Adrenal gland (tissue), 5 donors: ENCODE data around the gene CCR5.

Experiments used
- CTCF ChIP-seq, 6 experiments: fragments of 450-650 bp in 4 of 6; fragments of 200-600 bp in 2 of 6; sonication (generic) in 1 of 6; IDR thresholded peaks; 1 replicate in 5 of 6; 2 replicates in 1 of 6; pipeline versions ENCODE4 v1.5.1 to v1.8.0; 2016 to 2021; ENCODE audit warnings: antibody characterized with exemption in 6 of 6, mild to moderate bottlenecking in 2 of 6, moderate library complexity in 1 of 6
- POLR2A ChIP-seq, 2 donors: fragments of 450-650 bp; IDR thresholded peaks; one replicate each; pipeline ENCODE4 v1.6.1; 2017; ENCODE audit warnings: antibody characterized with exemption in 2 of 2, mild to moderate bottlenecking in 2 of 2, moderate library complexity in 1 of 2
- donor health status: DM: no; HTN: no; CAD: no.

GRCh38 chr3:46395766-46396530 lies 25.2 kb downstream of the CCR5 start:
- TF ChIP-seq CTCF (IDR thresholded peaks at IDR 0.05) (no peak), POLR2A (IDR thresholded peaks at IDR 0.05) (no peak)
